Astrocyte of the cerebellum (primary cell): ENCODE results near the gene SLC7A14.

Source experiments
- DNase-seq: peaks from one replicate; pipeline ENCODE4 v3.0.0-alpha.2; 2011; ENCODE audit warnings: low read depth
- H3K4me3 ChIP-seq: 2 replicates; pipeline ENCODE4 v1.5.1; 2011; ENCODE audit warnings: mild to moderate bottlenecking, low read depth, low read length, moderate library complexity
- in situ Hi-C: cut with HindIII; loops from 2 replicates; pipeline ENCODE4 v1.10.0; 2017; ENCODE audit warnings: low sequenced_read_pairs
- TF ChIP-seq, protein P1 (sequence below): IDR thresholded peaks from 2 replicates; pipeline ENCODE4 v1.5.1; 2012; ENCODE audit warnings: low read length, low read depth, moderate library complexity, mild to moderate bottlenecking; ENCODE audit errors: missing control alignments

Gene SLC7A14

DNA sequence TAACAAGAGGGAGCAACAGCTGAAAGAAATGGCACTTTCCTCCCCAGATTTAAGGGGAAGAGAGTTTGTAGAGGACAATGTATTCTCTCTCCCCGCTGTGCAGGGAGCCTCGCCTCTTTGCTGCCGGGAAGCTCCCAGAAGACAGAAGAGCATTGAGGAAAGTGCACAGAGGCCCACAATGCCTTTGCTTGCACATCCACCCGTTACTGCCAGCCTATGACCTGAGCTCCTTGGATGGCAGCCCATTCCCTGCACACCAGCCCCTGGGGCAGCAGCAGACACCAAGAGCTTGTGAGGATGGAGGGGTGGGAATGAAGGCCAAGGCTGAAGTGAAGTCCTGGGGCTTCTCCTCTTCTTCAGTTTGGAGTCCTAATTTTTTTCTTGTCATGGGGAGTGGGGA lies 100.2 kb downstream of the SLC7A14 start:
- H3K4me3 ChIP-seq: no peak overlapping the region
- in situ Hi-C loops: no loop called here
- TF ChIP-seq, protein P1, sequence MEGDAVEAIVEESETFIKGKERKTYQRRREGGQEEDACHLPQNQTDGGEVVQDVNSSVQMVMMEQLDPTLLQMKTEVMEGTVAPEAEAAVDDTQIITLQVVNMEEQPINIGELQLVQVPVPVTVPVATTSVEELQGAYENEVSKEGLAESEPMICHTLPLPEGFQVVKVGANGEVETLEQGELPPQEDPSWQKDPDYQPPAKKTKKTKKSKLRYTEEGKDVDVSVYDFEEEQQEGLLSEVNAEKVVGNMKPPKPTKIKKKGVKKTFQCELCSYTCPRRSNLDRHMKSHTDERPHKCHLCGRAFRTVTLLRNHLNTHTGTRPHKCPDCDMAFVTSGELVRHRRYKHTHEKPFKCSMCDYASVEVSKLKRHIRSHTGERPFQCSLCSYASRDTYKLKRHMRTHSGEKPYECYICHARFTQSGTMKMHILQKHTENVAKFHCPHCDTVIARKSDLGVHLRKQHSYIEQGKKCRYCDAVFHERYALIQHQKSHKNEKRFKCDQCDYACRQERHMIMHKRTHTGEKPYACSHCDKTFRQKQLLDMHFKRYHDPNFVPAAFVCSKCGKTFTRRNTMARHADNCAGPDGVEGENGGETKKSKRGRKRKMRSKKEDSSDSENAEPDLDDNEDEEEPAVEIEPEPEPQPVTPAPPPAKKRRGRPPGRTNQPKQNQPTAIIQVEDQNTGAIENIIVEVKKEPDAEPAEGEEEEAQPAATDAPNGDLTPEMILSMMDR: no peak
- no peak for DNase-seq

DNA sequence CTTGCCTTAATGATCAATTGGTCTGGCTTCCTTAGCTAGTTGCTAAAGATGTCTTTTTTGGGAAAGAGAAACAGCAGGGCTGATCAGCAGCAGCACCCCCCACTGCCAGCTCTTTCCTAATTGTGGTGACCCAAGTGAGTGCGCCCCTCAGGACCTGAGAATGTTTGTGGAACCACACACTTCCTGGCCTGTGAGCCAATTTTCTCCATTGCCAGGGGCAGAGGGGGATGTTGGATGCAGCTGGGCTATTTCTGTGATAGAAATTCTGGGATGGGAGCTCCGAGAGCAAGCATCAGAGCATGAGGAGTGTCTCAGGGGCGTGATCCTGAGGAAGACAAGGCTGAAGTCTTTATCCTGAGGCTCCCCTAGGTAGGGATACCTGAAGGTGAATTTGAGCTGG lies 100.6 kb downstream of the SLC7A14 start:
- TF ChIP-seq, protein P1: no peak
- no peak for DNase-seq
- H3K4me3 ChIP-seq: no peak overlapping the region
- in situ Hi-C loops: no loop called here

DNA sequence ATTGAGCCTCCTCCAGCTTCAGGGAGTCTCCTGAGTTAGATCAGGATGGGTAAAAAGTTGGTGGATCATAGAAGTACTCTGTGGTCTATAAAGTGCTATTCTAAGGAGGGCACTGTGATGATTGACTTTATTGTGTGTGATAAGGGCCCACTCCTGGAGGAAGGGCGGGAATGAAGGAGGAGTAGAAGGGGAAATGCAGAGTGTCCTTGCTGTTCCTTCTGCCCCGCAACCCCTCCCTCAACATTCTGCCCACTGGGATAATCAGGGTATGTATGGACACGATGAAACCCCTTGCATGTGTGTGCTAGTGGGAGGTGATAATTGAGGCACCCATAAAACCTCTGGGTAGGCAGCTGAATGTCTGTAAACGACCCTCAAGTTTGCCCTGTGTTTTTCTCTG lies 101.0 kb downstream of the SLC7A14 start:
- in situ Hi-C loops: no loop called here
- DNase-seq: no peak
- H3K4me3 ChIP-seq: no peak overlapping the region
- TF ChIP-seq, protein P1: no peak

DNA sequence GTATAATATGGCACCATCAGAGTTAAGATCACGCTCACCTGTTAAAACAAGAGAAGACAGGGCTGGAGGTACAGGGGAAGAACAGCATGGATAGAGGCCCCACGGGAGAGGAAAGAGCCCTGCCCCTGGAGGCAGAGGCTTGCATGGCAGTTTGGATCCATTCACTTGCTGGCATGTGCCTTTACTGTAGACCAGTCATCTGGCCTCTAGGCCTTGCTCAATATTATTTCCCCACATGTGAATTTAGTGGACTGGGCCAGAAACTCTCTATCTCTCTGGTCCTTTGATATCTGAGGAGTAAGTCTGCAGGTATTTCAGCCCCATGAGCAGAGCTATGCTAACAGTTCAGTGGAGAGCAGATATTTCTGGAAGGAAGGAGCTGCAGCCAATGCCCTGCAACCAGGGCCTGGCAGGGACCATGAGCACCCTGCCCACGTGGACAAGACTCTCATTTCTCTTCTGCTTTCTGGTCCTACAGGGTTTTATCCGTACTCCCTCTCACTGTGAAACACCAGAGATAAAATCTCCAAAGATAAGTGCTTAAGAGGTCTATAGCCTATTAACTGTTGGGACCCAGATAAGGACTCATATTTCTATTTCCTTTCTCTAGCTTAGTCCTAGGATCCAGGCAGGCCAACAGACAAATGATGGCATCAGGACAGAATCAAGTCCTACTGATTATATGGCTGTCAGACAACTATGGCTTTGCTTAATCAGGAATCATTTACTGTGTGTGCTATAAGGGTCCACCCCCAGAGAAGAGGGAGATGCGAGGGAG lies 102.2 kb downstream of the SLC7A14 start:
- no peak overlapping the region for H3K4me3 ChIP-seq
- in situ Hi-C loops: no loop called here
- no peak for DNase-seq
- TF ChIP-seq, protein P1: no peak

DNA sequence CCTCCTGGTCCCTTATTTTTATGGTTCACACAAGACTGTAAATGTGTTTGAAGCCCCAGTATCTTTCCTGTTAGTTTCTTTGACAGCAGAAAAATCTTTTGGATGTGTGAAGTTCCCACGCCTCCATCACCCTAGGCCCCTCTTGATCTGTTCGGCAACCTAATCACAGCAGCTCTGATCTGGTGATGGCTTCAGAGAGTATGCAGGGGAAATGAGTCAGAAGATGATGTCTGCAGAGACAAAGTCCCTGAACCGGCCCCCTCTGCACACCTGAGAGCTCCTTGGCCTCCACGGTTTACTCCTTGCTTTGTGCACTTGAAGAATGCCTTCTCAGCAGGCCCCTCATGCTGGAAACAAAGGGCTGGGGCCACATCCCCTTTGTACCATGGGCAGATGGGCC lies 103.7 kb downstream of the SLC7A14 start:
- TF ChIP-seq, protein P1: no peak
- H3K4me3 ChIP-seq: no peak overlapping the region
- DNase-seq: no peak
- in situ Hi-C loops: no loop called here

DNA sequence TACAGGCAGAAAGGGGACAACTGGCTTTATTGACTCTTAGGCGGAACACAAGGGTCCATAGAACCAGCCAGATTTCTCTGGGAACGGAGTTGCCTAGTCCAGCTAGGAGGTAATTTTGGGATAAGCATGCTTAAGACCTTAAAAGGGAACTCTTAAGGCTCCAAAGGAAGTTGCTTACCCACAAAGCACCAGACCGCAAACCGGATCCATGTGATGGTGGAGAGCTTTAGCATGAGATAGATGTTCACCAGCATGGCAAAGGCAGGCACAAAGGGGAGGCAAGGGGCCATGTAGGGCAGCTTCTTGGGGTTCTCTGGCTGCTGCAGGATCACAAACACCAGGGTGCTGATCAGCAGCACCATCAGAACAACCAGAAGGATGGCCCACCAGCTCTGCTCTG lies 105.8 kb downstream of the SLC7A14 start:
- TF ChIP-seq, protein P1: no peak
- H3K4me3 ChIP-seq: no peak overlapping the region
- no peak for DNase-seq
- in situ Hi-C loops: no loop called here

DNA sequence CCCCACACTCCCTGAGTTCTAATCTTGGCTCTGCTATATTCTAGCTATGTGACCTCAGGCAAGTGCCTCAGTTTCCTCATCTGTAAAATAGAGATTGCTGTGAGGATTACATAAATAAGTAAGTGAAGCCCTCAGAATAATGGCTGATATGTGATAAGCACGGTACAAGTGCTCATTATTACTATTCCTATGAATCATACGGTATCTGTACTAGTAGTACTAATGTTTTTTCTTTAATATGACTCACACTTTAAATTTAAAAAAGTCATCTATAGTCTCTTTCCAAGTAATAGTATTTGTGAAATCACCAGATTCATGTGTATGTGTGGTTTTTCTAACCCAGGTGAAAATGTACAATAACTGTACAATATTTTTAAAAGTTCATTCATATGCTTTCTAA lies 108.5 kb downstream of the SLC7A14 start:
- no peak for DNase-seq
- in situ Hi-C loops: no loop called here
- TF ChIP-seq, protein P1: no peak
- H3K4me3 ChIP-seq: no peak overlapping the region
